Middle frontal gyrus (tissue), 1 donor: ENCODE data around the gene PRCD.
"Not testable (repeated sequence)": the region's sequence is repeated elsewhere in the genome, so short reads cannot be mapped to it uniquely, and the experiment has no call there.

Experiments
- DNase-seq: peaks from one replicate; pipeline ENCODE4 v3.0.0-alpha.2; 2015; ENCODE audit warnings: low spot score; ENCODE audit errors: extremely low spot score

Gene PRCD

GRCh38 chr17:76527430-76528111 lies 12.3 kb upstream of the PRCD start:
- DNase-seq: no peak

DNA sequence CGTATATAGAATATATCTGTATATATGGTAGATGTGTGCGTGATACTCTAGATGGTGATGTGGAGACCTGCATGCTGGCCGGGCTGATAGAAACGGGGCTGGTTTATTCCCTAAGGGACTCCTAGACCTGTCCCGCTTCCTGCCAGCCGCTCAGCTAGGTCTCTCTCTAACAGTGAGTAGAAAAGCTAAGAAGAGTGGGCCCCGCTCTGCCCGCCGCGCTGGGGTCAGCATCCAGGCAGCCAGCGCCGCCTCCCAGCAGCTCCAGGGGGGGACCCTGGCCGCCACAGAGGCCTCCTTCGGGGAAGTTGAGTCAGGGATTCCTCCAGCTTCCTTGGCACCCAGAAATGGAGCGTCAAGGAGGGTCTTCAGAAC lies 11.7 kb upstream of the PRCD start:
- DNase-seq: no peak

DNA sequence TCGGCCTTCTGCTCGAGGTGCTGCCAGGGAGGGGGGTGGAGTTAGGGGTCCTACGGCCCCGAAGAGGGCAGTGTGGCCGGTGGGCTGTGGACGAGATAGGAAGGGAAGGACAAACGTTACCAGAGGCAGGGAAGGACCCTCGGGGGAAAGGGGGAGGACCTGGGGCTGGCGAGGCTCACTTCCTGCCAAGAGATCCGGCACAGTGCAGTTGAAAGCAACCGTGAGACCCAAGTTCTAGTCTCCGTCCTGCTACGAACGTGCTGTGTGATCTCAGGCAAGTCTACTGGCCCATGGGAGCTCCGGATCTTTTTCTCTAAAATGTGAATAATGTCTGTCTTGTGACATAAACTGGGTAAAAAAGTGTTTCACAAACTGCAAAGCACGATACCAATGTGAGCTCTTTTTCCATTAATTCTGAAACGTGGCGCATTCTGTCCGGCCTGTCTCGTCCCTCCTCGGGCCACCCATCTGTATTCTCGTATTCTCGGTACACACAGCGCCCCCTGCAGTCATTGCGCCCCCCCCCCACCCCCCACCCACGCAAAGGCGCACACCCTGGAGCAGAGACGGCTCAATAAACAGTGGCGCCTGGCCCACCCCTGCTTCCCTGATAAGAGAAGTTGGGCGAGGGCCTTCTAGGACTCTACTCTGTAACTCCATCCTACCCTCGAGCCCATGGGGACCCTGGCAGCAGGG lies 11.2 kb upstream of the PRCD start:
- DNase-seq: no peak

- DNase-seq: no peak
Observed at GRCh38 chr17:76529224-76530094, 10.4 kb upstream of the PRCD start.

- DNase-seq: no peak
Observed at GRCh38 chr17:76530095-76530723, 9.6 kb upstream of the PRCD start.

- DNase-seq: no peak
Observed at GRCh38 chr17:76530811-76531485, 8.9 kb upstream of the PRCD start.

DNA sequence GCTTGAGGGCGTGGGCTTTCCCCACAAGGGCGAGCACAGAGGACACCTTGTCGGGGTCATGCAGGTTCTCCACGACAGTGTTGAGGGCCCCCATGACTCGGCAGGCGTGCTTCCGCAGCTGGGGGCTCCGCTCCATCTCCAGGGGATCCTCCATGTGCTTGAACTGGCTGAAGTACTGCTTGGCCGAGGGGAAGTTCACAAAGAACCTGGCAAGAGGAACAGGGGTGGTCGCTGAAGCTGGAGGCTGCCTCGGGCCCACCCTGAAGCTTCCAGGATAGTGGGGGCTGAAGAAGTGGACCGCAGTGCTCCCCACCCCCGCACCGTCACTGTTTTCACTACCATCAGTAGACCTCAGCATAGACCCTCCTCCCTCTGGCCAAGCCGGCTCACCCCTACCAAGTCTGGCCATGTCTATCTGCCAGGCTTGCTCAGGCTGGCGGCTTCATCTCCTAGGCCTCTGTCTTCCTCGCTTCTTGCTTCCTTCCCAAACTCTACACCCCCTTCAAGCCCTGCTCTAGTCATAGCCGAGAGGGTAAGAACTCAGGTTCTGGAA lies 8.3 kb upstream of the PRCD start:
- DNase-seq: no peak

DNA sequence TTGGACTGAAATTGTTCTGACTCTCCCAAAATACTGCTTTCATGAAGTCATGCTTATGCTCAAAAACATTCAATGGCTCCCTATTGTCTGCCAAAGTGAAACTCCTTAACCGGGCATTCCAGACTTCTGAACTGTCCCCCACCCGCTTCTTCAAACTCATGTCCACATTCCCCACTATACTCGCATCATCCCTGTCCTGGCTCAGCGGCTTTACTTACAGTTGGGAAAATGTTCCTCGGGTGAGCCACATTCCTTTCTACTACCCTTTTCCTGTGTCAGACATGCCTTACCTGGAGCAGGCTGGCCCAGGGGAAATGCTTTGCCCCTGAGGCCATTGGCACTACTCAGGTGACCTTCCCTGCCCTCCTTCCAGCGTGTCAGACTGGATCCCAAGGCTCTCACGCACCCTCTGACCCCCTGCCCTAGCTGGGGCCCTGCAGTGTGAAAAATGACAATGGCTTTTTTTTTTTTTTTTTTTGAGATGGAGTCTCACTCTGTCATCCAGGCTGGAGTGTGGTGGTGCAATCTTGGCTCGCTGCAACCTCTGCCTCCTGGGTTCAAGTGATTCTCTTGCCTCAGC lies 7.7 kb upstream of the PRCD start:
- DNase-seq: no peak

- DNase-seq: not testable (repeated sequence)
Observed at GRCh38 chr17:76533640-76534359, 6.0 kb upstream of the PRCD start.

GRCh38 chr17:76534831-76535732 lies 4.8 kb upstream of the PRCD start:
- no peak for DNase-seq

- no peak for DNase-seq
Observed at GRCh38 chr17:76535788-76536510, 3.9 kb upstream of the PRCD start.

DNA sequence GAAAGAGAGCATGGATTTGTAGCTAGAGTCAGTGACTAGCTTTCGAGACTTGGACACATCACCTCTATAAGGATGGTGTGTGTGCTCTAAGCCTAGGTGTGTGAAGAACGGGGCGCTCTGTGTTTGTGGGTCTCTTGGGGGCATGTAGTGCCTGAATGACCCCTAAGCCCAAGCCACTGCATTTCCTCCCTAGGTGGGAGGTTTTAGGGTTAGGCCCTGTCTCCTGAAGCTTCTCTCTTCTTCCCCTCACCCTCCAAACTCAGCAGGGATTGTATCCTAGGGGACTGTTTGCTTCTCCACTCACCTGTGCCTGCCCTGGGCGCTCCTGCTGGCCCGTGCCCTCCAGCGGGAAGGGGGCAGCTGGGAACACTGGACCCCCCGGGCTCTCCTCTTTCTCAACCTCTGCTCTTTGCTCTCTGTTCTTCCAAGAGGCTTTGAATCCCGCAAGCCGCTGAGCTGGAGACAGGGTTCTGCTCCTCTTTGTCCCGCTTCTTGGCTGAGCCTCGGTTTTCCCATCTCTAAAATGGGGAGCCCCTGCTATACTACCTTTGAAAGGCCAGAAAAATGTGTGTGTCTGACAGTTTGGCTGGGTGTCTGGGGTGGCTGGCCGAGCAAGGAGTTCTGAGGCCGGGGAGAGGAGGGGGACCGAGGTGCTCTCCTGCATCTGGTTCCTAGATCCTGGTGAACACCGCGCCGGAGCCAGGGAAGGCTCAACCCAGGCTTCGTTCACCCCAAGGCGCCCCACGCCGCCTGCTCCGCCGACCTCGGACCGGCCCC lies 3.1 kb upstream of the PRCD start:
- no peak for DNase-seq

- DNase-seq: no peak
Observed at GRCh38 chr17:76537288-76537577, 2.6 kb upstream of the PRCD start.

DNA sequence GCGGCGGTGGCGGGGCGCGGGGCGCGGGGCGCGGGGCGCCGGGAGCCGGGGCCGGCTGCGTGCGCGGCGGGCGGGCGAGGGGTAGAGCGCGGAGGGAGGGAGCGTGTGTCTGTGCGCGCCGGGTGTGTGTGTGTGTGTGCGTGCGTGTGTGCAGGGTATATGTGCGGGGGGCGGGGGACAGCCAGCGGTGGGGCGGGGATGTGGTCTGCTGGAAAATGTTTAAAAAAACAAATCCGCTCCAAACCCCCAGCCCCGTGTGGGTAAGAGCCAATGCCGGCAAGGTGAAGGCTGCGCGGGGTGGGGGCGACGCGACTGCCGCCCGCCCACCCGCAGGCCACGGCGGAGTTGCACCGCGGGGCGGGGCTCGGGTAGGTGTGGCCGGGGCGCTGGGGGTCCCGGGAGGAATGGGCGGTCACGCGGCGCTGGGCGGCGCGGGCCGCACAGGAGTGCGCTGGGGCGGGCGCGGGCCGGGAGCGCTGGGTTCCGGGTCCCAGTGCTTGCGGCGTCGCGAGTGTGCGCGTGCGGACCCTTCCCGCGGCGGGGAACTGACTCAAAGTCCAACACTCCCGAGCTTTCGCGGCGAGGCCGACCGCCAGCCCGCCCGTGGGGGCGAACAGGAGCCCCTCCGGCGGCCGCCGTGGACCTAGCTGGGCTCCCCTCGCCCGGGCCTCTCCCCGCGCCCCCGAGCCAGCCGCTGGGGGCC lies 2.1 kb upstream of the PRCD start, which contains the start of gene CYGB:
Gene CYGB (minus strand): TSS at position 132 of the 703 bp plus-strand sequence. CDS start 167 bp downstream, outside the sequence.
- DNase-seq: no peak

GRCh38 chr17:76538281-76538931 lies 1.4 kb upstream of the PRCD start:
- no peak for DNase-seq

- no peak for DNase-seq
Observed at GRCh38 chr17:76538941-76539570, 788 bp upstream of the PRCD start.
